HG03558 (cell line): ENCODE data around the gene HUWE1.

Experiments used
- ATAC-seq: cut with Tn5 transposase; IDR thresholded peaks from one replicate; pipeline ENCODE4 v1.9.1; 2021; ENCODE audit warnings: moderate number of reproducible peaks; ENCODE audit not compliant: unreplicated experiment; ENCODE audit errors: extremely low read depth

Gene HUWE1

GRCh38 chrX:53685711-53686110 lies 808 bp downstream of the HUWE1 start:
- ATAC-seq, result no peak

- ATAC-seq, result no peak
These were observed 1.9 kb downstream of the HUWE1 start for GRCh38 chrX:53684415-53685192.

GRCh38 chrX:53683556-53684414 lies 2.7 kb downstream of the HUWE1 start:
- ATAC-seq, result peak; percentile 49

DNA sequence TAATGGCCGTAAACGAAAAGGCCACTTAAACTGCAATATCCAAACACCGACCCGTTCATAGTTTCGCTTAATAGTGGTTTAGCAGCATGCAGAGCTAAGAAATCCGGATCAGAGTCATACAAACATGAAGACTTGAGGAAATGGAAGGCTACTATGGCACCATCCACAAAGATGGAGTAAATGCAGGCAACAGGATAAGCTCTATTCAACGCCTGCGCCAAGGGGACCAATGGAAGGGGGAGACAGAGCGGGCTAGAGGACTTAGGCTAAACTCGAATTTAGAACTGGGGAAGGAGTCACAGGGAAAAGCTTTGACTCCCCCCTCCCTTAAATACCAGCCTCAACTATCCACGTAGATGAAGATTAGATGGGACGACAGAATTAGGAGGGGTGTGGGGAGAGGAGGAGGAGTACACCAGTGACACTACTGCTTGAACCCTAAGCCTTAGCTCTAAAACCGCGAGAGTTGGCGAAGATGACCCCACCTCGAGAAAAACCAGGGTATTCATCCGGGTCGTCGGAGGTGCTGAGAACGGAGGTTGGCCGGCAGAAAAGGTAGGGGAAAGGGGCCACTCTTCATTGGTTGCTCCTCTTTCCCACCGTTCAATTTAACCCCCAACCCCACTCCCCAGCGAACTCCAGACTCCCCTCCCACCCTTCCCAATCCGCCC lies 3.5 kb downstream of the HUWE1 start:
- ATAC-seq, result no peak

- no peak for ATAC-seq
These were observed 4.9 kb downstream of the HUWE1 start for GRCh38 chrX:53681661-53682060.

DNA sequence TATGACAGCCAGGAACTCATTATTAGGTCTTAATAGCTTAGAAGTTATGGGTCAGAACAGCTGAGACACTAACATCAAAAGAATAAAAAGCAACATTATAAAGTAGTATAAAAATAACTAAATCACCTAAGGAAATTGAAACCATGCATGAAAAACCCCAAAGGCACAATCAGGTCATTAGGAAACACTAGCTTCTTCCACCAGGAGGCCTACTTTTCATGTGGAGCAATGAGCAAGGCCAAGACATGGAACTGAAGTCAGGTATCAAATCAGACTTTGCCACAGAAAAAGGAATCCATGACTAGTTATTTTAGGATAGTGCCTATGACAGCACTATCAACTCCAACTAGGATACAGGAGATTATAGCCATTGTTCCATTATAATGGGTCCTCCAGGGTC lies 7.9 kb downstream of the HUWE1 start:
- ATAC-seq, result no peak

DNA sequence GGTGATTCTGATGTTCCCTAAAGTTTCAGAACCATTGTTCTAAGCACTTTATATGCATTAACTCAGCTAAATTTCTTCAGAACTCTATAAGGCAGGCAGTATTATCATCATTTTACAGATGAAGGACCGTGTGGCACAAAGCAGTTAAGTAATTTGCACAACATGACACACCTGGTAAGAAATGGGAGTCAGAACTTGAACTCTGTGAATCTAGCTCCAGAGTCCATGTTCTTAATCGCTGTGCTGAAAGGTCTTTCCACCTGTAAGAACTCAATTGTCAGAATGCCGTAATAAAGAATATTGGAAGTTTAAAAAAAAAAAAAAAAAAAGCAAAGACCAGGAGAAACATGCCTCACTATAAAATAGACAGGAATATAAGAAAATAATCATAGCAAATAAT lies 9.2 kb downstream of the HUWE1 start:
- no peak for ATAC-seq

DNA sequence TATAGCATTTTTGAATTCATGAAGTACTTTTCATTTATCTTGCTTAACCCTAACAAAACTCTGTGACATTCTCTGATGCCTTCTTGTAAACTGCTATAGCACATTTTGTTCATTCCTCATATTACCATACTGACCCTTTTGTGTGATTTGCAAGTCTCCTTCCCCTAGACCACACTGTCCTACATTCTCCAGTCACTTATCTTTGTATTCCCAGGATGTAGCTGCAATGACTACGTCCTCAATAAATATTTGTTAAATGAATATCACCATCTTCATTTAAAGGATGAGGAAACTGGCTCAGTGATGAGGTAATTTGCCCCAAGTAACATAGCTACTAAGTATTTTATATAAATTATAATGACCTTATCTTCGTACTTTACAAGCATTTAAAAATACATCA lies 11.9 kb downstream of the HUWE1 start:
- ATAC-seq, result no peak

GRCh38 chrX:53669258-53669657 lies 17.3 kb downstream of the HUWE1 start:
- no peak for ATAC-seq

GRCh38 chrX:53666171-53666570 lies 20.3 kb downstream of the HUWE1 start:
- no peak for ATAC-seq

DNA sequence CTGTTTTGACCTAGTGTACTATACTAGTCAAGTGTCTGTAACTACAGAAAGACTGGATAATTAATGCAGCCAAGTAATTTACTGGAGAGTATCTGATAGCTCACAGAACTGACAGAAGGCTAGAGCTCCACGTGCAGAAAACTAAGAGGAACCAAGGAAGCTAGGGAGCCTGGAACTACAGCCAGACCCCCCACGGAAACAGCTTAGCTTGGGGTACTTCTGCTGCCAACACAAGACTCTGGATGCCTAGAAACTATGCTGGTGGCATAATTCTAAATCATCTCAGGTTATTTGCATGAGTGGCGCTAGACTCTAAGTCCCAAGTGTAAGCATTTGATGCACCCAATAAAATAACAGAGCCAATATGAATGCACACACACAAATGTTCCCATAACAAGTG lies 26.5 kb downstream of the HUWE1 start:
- ATAC-seq, result no peak

GRCh38 chrX:53659039-53659438 lies 27.5 kb downstream of the HUWE1 start:
- no peak for ATAC-seq

- ATAC-seq, result no peak
These were observed 29.7 kb downstream of the HUWE1 start for GRCh38 chrX:53656845-53657244.

DNA sequence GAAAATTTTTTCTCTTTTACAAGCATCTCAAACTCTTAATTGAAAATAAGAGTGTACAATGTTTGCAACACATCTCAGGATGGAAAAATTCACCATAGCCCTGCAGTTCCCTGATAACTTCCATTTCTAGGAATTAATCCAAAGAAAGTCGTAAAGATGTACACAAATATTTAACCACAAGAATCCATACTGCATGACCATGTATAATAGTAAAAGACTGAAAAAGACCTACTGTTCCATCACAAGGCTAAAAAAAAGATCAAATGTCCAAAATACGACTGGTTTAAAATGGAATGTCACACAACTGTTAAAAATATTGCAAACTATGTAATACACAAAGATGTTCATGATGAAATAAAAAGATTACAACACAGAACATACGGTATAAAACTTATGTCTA lies 32.1 kb downstream of the HUWE1 start:
- no peak for ATAC-seq

DNA sequence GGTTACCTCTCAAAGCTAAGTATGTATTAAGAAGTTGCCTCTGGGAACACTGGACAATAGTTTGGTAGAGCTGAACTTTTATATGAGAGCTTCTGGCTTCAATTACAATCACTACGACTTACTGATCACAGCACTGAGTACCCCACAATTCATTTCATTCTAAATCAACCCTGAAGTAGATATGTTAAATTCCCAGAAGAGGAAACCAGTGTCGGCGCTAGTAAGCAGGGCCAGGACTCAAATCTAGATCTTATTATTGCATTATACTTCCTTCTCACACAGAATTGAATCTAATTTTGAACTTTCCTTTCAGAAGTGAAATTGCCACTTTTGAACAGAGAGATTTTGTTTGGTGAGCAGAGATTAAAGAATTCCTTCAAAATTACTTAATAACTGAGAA lies 41.8 kb downstream of the HUWE1 start:
- ATAC-seq, result no peak

DNA sequence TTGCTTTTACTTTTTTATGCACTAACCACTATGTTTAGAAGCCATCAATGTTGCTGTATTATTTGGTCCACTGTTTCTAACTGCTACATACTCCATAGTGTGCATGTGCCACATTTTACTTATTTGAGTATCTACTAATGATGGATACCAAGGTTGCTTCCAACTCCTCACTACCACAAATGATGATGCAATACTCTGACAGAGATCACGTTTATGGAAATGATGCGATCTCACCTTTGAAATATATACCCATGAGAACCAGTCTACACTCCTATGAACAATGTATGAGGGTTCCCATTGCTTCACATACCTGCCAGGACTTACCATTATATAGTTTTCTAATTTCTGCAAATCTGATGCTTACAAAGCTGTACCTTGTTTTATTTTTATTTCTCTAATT lies 44.2 kb downstream of the HUWE1 start:
- ATAC-seq, result no peak

GRCh38 chrX:53639257-53639656 lies 47.3 kb downstream of the HUWE1 start:
- ATAC-seq, result no peak

DNA sequence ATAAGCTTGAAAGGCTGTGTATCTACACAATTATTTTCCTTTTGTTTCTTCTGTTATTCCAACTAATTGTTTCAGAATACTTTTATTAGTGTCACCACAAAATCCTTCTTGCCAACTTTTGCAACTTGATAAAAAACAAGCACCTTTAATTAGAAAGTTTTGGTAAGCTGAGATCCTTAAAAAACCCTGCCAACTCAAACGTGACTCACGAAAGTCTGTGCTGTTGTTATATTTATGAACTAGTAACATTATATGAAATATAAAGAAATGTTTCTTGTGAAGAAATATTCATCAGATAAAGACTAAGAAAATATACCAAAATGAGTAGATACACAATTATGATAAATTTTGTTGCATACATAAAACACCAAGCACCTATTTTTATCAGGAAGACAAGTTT lies 49.0 kb downstream of the HUWE1 start:
- no peak for ATAC-seq

DNA sequence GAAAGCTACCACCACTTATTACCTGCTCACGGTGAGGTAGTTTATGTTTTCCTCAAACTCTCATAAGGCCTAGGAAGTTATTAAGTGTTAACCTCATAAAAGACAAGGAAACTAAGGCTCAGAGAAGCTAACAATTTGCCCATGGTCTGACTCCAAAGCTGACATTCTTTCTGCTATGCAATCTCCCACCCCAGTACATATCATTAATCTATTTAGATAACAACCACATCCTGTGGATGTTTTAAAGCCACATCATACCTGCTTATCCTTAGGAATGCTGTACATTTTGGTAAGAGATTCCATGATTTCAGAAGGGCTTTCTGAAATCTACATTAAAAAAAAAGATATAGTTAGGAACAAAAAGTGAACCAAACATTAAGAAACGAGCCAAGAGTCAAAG lies 55.4 kb downstream of the HUWE1 start:
- ATAC-seq, result no peak

DNA sequence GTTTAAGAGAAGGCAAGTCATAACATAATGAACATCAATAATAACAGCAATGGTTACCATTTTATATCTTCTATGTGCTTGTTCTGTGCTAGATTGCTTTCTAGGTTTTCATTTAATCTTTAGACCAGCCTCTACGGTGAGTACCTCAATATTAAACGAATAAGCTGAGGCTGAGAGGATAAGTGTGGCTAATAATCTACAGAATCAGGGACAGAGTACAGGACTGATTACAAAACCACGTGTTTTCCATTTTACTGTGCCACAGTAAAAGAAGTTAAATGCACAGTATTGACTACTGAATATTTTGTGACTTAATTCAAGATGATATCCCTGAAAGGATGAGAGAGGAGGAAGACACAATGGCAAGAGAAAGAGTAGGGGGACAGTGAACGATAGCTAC lies 56.3 kb downstream of the HUWE1 start:
- ATAC-seq, result no peak

- ATAC-seq, result no peak
These were observed 64.1 kb downstream of the HUWE1 start for GRCh38 chrX:53622431-53622830.
